Hematopoietic multipotent progenitor cell treated with erythropoietin and hydrocortisone succinate and interleukin-3 and kit ligand, for 17 days (in vitro differentiated cells): ENCODE measurements around the gene TRDN.

Source experiments
- DNase-seq: peaks from one replicate; pipeline ENCODE4 v3.0.0-alpha.2; 2015; ENCODE audit warnings: low spot score

The TRDN gene

GRCh38 chr6:123636782-123637181 is at the start of gene TRDN:
Gene TRDN (minus strand): TSS chr6:123636950. CDS start chr6:123636775, 175 bp downstream.
- DNase-seq, result no peak

- no peak for DNase-seq
Observed at GRCh38 chr6:123681957-123682462, 45.3 kb upstream of the TRDN start.

- DNase-seq, result no peak
Observed at GRCh38 chr6:123677897-123678296, 41.1 kb upstream of the TRDN start.

- no peak for DNase-seq
Observed at GRCh38 chr6:123676793-123677192, 40.0 kb upstream of the TRDN start.

GRCh38 chr6:123668965-123669591 is 32.3 kb upstream of the TRDN start:
- DNase-seq, result no peak

- no peak for DNase-seq
Observed at GRCh38 chr6:123668063-123668462, 31.3 kb upstream of the TRDN start.

- DNase-seq, result no peak
Observed at GRCh38 chr6:123663436-123663835, 26.7 kb upstream of the TRDN start.

- DNase-seq, result no peak
Observed at GRCh38 chr6:123662757-123663156, 26.0 kb upstream of the TRDN start.

- DNase-seq, result no peak
Observed at GRCh38 chr6:123661105-123661891, 24.5 kb upstream of the TRDN start.

- DNase-seq, result no peak
Observed at GRCh38 chr6:123659960-123660748, 23.4 kb upstream of the TRDN start.

- DNase-seq, result no peak
Observed at GRCh38 chr6:123658848-123659247, 22.1 kb upstream of the TRDN start.

GRCh38 chr6:123655521-123656306 is 19.0 kb upstream of the TRDN start:
- DNase-seq, result no peak

GRCh38 chr6:123648723-123649122 is 12.0 kb upstream of the TRDN start:
- no peak for DNase-seq

- no peak for DNase-seq
Observed at GRCh38 chr6:123648020-123648580, 11.3 kb upstream of the TRDN start.

- no peak for DNase-seq
Observed at GRCh38 chr6:123641497-123641896, 4.7 kb upstream of the TRDN start.

GRCh38 chr6:123640567-123641187 is 3.9 kb upstream of the TRDN start:
- no peak for DNase-seq

- DNase-seq, result no peak
Observed at GRCh38 chr6:123638865-123639264, 2.1 kb upstream of the TRDN start.

GRCh38 chr6:123636282-123636681 is 468 bp downstream of the TRDN start:
- no peak for DNase-seq

- DNase-seq, result no peak
Observed at GRCh38 chr6:123635567-123635966, 1.2 kb downstream of the TRDN start.

GRCh38 chr6:123635144-123635543 is 1.6 kb downstream of the TRDN start:
- no peak for DNase-seq

GRCh38 chr6:123632641-123633040 is 4.1 kb downstream of the TRDN start:
- DNase-seq, result no peak
